ENCODE measurements around the gene GRM8.

GRCh38 chr7:126804604-126805003 lies 448.1 kb downstream of the GRM8 start:
- TF ChIP-seq CTCF (tag by site-specific recombination; IDR thresholded peaks at IDR 0.05) = no peak
- TF ChIP-seq ZNF362 (tag by site-specific recombination; IDR thresholded peaks at IDR 0.05) = no peak
- TF ChIP-seq ZNF776 (tag by site-specific recombination; IDR thresholded peaks at IDR 0.05; ENCODE audit: borderline replicate concordance) = no peak
- TF ChIP-seq YY1 (tag by site-specific recombination; IDR thresholded peaks at IDR 0.05) = no peak
- TF ChIP-seq TSHZ1 (tag by site-specific recombination; IDR thresholded peaks at IDR 0.05; ENCODE audit: borderline replicate concordance) = no peak
- TF ChIP-seq PATZ1 (tag by site-specific recombination; IDR thresholded peaks at IDR 0.05) = no peak
- no peak for TF ChIP-seq REST (tag by site-specific recombination; IDR thresholded peaks at IDR 0.05)
- TF ChIP-seq ZNF311 (tag by site-specific recombination; IDR thresholded peaks at IDR 0.05; ENCODE audit: borderline replicate concordance) = no peak
- no peak for TF ChIP-seq ZNF513 (tag by site-specific recombination; IDR thresholded peaks at IDR 0.05)
- TF ChIP-seq ZNF623 (tag by site-specific recombination; IDR thresholded peaks at IDR 0.05) = no peak
- no peak for TF ChIP-seq EGR2 (tag by site-specific recombination; IDR thresholded peaks at IDR 0.05; ENCODE audit: low read depth)
- TF ChIP-seq ZBTB11 (tag by site-specific recombination; conservative IDR thresholded peaks at IDR 0.05; ENCODE audit: low read depth) = no peak
